ENCODE measurements around the gene MLLT1. TPM values are rescaled to one million over a fixed set of nuclear protein-coding genes. Genes with fewer than 3 reads are reported as not detected.
A peak's percentile ranks its signal among the peaks of the same experiment; 100 is the strongest.

The MLLT1 gene
- total and polyA plus RNA-seq, 2 experiments from 2014 or later = 13.3 to 19.1 TPM

- no peaks in the 10 kb centered on the region for H3K9me2 ChIP-seq (ENCODE audit: insufficient read depth)
- H3F3A ChIP-seq (ENCODE audit: insufficient read depth) = no peaks in the 10 kb centered on the region
- no peaks in the 10 kb centered on the region for H3K4me1 ChIP-seq (ENCODE audit: insufficient read depth)
- H3K27me3 ChIP-seq (replicated peaks; ENCODE audit: insufficient read depth) = peaks cover 4% of the 10 kb centered on the region; the same call in 1 of the 2 replicates
- no peaks in the 10 kb centered on the region for H3K36me3 ChIP-seq (ENCODE audit: low read depth)
- H3K9ac ChIP-seq = no peak overlapping the region
- WGBS, 2 experiments (ENCODE audit: low coverage in 1 of 2, low lambda C conversion rate in 2 of 2, missing lambda C conversion rate in 2 of 2) = 52 to 55% methylated on average over 5 of the region's 5 CpGs
- no peak for DNase-seq
- no peaks in the 10 kb centered on the region for H3K79me2 ChIP-seq (ENCODE audit: insufficient read depth)
- H3K4me3 ChIP-seq = no peak overlapping the region
- no peaks in the 10 kb centered on the region for H3K9me3 ChIP-seq (ENCODE audit: low read depth)
- H3K4me2 ChIP-seq (ENCODE audit: unreplicated experiment) = no peak overlapping the region
- H4K20me1 ChIP-seq (ENCODE audit: insufficient read depth) = no peaks in the 10 kb centered on the region
- TF ChIP-seq EZH2phosphoT487 (IDR thresholded peaks at IDR 0.05; ENCODE audit: insufficient read depth, low read depth) = no peak
- no peak for TF ChIP-seq EZH2 (IDR thresholded peaks at IDR 0.05; ENCODE audit: insufficient read depth, poor library complexity, severe bottlenecking)
- no peak overlapping the region for H2AFZ ChIP-seq
- no peak overlapping the region for H3K27ac ChIP-seq
- in situ Hi-C loops (cut with MboI) = no loop called here
Observed at GRCh38 chr19:6173190-6173589, 106.6 kb downstream of the MLLT1 start.

DNA sequence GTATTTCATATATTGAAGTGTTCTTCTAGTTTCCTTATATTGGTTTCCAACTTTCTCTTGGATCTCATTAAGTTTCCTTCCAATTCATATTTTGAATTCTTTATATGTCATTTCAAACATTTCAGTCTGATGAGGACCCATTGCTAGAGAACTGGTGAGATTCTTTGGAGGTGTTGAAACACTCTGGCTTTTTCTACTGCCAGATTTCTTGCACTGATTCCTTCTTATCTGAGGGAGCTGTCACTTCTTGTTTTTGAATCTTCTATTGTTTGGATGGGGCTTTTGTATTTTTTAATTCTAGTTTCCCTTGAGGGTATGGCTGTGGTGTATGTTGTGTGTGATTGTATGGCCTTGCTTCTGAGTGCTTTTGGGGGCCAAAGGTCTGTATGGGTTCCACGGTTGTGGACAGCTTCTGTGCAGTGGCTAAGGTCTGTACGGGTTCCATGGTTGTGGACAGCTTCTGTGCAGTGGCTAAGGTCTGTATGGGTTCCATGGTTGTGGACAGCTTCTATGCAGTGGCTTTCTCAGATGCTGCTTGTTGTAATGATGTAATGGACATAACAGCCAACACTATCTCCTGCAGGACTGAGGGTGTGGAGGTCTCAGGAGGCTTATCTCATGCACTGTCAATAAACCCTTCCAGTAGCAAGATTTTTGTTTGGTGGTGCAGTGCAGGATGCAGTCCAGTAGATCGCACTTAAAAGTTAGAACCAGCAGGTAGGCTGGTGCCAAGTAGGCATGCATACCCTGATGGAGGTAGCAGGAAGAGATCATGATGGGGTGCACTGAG is 107.5 kb downstream of the MLLT1 start:
- 44 to 50% methylated on average over 3 of the region's 3 CpGs for WGBS, 2 experiments (ENCODE audit: low coverage in 1 of 2, low lambda C conversion rate in 2 of 2, missing lambda C conversion rate in 2 of 2)
- no peak overlapping the region for H2AFZ ChIP-seq
- H3K27me3 ChIP-seq (replicated peaks; ENCODE audit: insufficient read depth) = peaks cover 4% of the 10 kb centered on the region; the same call in 1 of the 2 replicates
- H3K79me2 ChIP-seq (ENCODE audit: insufficient read depth) = no peaks in the 10 kb centered on the region
- no peak for TF ChIP-seq EZH2 (IDR thresholded peaks at IDR 0.05; ENCODE audit: insufficient read depth, poor library complexity, severe bottlenecking)
- no peak for TF ChIP-seq EZH2phosphoT487 (IDR thresholded peaks at IDR 0.05; ENCODE audit: insufficient read depth, low read depth)
- H3K4me3 ChIP-seq = no peak overlapping the region
- H3F3A ChIP-seq (ENCODE audit: insufficient read depth) = no peaks in the 10 kb centered on the region
- no peaks in the 10 kb centered on the region for H3K4me1 ChIP-seq (ENCODE audit: insufficient read depth)
- no peaks in the 10 kb centered on the region for H4K20me1 ChIP-seq (ENCODE audit: insufficient read depth)
- no peak for DNase-seq
- in situ Hi-C loops (cut with MboI) = no loop called here
- H3K4me2 ChIP-seq (ENCODE audit: unreplicated experiment) = no peak overlapping the region
- H3K9ac ChIP-seq = no peak overlapping the region
- no peaks in the 10 kb centered on the region for H3K36me3 ChIP-seq (ENCODE audit: low read depth)
- H3K9me2 ChIP-seq (ENCODE audit: insufficient read depth) = no peaks in the 10 kb centered on the region
- no peaks in the 10 kb centered on the region for H3K9me3 ChIP-seq (ENCODE audit: low read depth)
- H3K27ac ChIP-seq = no peak overlapping the region

DNA sequence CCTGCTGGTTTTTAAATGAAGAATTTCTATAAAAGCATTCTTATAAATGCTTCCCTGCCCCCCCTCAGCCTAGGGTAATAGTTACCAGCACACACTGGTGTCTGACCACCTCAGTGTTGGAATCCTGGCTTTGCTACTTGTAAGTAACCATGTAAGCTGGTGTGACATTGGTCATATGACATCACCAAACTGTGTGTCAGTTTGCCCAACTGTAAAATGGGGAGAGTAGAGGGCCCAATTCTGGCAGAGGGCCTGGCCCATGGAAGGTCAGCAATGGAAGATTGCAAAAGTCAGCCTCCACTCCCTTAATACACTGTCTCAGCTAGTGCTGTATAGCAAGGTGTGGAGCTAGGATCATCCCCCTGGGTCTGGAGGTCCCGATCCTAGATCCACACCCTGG is 112.7 kb downstream of the MLLT1 start:
- DNase-seq = no peak
- no peaks in the 10 kb centered on the region for H3K27me3 ChIP-seq (replicated peaks; ENCODE audit: insufficient read depth)
- no peaks in the 10 kb centered on the region for H3K9me2 ChIP-seq (ENCODE audit: insufficient read depth)
- in situ Hi-C loops (cut with MboI) = no loop called here
- no peaks in the 10 kb centered on the region for H3K4me1 ChIP-seq (ENCODE audit: insufficient read depth)
- H3K4me2 ChIP-seq (ENCODE audit: unreplicated experiment) = no peak overlapping the region
- H3F3A ChIP-seq (ENCODE audit: insufficient read depth) = no peaks in the 10 kb centered on the region
- WGBS, 2 experiments (ENCODE audit: low coverage in 1 of 2, low lambda C conversion rate in 2 of 2, missing lambda C conversion rate in 2 of 2) = 95 to 100% methylated on average over 1 of the region's 1 CpG
- H3K4me3 ChIP-seq = no peak overlapping the region
- H3K9ac ChIP-seq = no peak overlapping the region
- no peaks in the 10 kb centered on the region for H3K36me3 ChIP-seq (ENCODE audit: low read depth)
- no peaks in the 10 kb centered on the region for H3K9me3 ChIP-seq (ENCODE audit: low read depth)
- no peaks in the 10 kb centered on the region for H3K79me2 ChIP-seq (ENCODE audit: insufficient read depth)
- H3K27ac ChIP-seq = no peak overlapping the region
- H4K20me1 ChIP-seq (ENCODE audit: insufficient read depth) = no peaks in the 10 kb centered on the region
- TF ChIP-seq EZH2phosphoT487 (IDR thresholded peaks at IDR 0.05; ENCODE audit: insufficient read depth, low read depth) = no peak
- no peak for TF ChIP-seq EZH2 (IDR thresholded peaks at IDR 0.05; ENCODE audit: insufficient read depth, poor library complexity, severe bottlenecking)
- no peak overlapping the region for H2AFZ ChIP-seq

- H3K4me3 ChIP-seq = no peak overlapping the region
- H3K27me3 ChIP-seq (replicated peaks; ENCODE audit: insufficient read depth) = no peaks in the 10 kb centered on the region
- H3K27ac ChIP-seq = no peak overlapping the region
- H3K79me2 ChIP-seq (ENCODE audit: insufficient read depth) = no peaks in the 10 kb centered on the region
- H3K36me3 ChIP-seq (ENCODE audit: low read depth) = no peaks in the 10 kb centered on the region
- no peak overlapping the region for H3K9ac ChIP-seq
- DNase-seq = peak; percentile 5
- WGBS, 2 experiments (ENCODE audit: low coverage in 1 of 2, low lambda C conversion rate in 2 of 2, missing lambda C conversion rate in 2 of 2) = 52 to 57% methylated on average over 5 of the region's 5 CpGs
- in situ Hi-C loops (cut with MboI) = no loop called here
- no peak overlapping the region for H3K4me2 ChIP-seq (ENCODE audit: unreplicated experiment)
- H2AFZ ChIP-seq = no peak overlapping the region
- H3K9me3 ChIP-seq (ENCODE audit: low read depth) = no peaks in the 10 kb centered on the region
- TF ChIP-seq EZH2 (IDR thresholded peaks at IDR 0.05; ENCODE audit: insufficient read depth, poor library complexity, severe bottlenecking) (no peak), EZH2phosphoT487 (IDR thresholded peaks at IDR 0.05; ENCODE audit: insufficient read depth, low read depth) (no peak)
- no peaks in the 10 kb centered on the region for H4K20me1 ChIP-seq (ENCODE audit: insufficient read depth)
- no peaks in the 10 kb centered on the region for H3K4me1 ChIP-seq (ENCODE audit: insufficient read depth)
- H3F3A ChIP-seq (ENCODE audit: insufficient read depth) = no peaks in the 10 kb centered on the region
- H3K9me2 ChIP-seq (ENCODE audit: insufficient read depth) = no peaks in the 10 kb centered on the region
Observed at GRCh38 chr19:6164906-6165531, 114.8 kb downstream of the MLLT1 start.

Measured in GM23248 (cell line).